ENCODE data around the gene PALD1.

The PALD1 gene

DNA sequence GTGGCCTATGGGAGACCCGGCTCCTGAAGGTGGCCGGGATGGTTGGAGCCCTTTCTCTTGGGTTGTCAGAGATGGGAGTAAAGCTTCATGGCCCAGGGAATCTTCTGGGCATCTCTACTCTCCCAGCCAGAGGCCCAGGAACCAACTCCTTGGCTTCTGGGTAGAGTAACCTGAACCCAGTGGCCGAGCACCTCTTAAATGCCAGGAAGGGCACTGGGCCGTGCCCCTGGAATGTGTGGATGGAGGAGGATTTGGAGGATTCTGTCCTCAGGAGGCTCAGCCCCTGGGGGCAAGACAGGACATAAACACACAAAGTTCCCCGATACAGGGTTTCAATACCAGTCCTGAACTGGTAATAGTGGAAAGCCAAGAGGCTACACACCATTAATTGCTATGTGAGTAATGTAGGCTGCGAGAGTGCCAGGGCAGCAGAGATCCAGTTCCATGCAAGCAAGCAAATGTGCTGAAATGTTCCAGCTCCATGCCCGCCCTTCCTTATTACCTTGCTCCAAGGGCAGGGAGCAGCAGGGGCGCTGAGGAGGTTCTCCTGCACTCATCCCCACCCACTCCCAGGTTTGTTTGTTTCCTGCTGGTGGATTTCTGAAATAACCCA is 1.2 kb downstream of the PALD1 start:
- TF ChIP-seq CEBPB (IDR thresholded peaks at IDR 0.05) (no peak), EP300 (IDR thresholded peaks at IDR 0.05; ENCODE audit: borderline replicate concordance) (no peak), FOXM1 (IDR thresholded peaks at IDR 0.05; ENCODE audit: borderline replicate concordance, low read depth) (no peak), NFIC (IDR thresholded peaks at IDR 0.05) (no peak), RAD21 (IDR thresholded peaks at IDR 0.05; ENCODE audit: low read depth) (no peak), TEAD4 (IDR thresholded peaks at IDR 0.05) (no peak), CREB1 (IDR thresholded peaks at IDR 0.05; ENCODE audit: low read depth) (no peak), ZBTB7A (IDR thresholded peaks at IDR 0.05; ENCODE audit: low read depth) (no peak), TAF1 (IDR thresholded peaks at IDR 0.05; ENCODE audit: low read depth) (no peak), MAX (IDR thresholded peaks at IDR 0.05) (no peak), USF1 (IDR thresholded peaks at IDR 0.05) (no peak)
- TF ChIP-seq, protein P1, sequence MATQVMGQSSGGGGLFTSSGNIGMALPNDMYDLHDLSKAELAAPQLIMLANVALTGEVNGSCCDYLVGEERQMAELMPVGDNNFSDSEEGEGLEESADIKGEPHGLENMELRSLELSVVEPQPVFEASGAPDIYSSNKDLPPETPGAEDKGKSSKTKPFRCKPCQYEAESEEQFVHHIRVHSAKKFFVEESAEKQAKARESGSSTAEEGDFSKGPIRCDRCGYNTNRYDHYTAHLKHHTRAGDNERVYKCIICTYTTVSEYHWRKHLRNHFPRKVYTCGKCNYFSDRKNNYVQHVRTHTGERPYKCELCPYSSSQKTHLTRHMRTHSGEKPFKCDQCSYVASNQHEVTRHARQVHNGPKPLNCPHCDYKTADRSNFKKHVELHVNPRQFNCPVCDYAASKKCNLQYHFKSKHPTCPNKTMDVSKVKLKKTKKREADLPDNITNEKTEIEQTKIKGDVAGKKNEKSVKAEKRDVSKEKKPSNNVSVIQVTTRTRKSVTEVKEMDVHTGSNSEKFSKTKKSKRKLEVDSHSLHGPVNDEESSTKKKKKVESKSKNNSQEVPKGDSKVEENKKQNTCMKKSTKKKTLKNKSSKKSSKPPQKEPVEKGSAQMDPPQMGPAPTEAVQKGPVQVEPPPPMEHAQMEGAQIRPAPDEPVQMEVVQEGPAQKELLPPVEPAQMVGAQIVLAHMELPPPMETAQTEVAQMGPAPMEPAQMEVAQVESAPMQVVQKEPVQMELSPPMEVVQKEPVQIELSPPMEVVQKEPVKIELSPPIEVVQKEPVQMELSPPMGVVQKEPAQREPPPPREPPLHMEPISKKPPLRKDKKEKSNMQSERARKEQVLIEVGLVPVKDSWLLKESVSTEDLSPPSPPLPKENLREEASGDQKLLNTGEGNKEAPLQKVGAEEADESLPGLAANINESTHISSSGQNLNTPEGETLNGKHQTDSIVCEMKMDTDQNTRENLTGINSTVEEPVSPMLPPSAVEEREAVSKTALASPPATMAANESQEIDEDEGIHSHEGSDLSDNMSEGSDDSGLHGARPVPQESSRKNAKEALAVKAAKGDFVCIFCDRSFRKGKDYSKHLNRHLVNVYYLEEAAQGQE (IDR thresholded peaks at IDR 0.05; ENCODE audit: low read depth), result no peak

- TF ChIP-seq YY1 (IDR thresholded peaks at IDR 0.05; ENCODE audit: low read depth) (no peak), NFIC (IDR thresholded peaks at IDR 0.05) (no peak), TEAD4 (IDR thresholded peaks at IDR 0.05) (no peak), TAF1 (IDR thresholded peaks at IDR 0.05; ENCODE audit: low read depth) (no peak), ZBTB7A (IDR thresholded peaks at IDR 0.05; ENCODE audit: low read depth) (no peak), EGR1 (IDR thresholded peaks at IDR 0.05) (no peak), USF1 (IDR thresholded peaks at IDR 0.05) (no peak), CEBPB (IDR thresholded peaks at IDR 0.05) (no peak)
These were observed 1.8 kb downstream of the PALD1 start for GRCh38 chr10:70480239-70480861.

- TF ChIP-seq MAX (IDR thresholded peaks at IDR 0.05) (no peak), TAF1 (IDR thresholded peaks at IDR 0.05; ENCODE audit: low read depth) (no peak), FOXM1 (IDR thresholded peaks at IDR 0.05; ENCODE audit: borderline replicate concordance, low read depth) (no peak), CEBPB (IDR thresholded peaks at IDR 0.05) (no peak), TCF12 (IDR thresholded peaks at IDR 0.05; ENCODE audit: low read depth) (no peak), USF1 (IDR thresholded peaks at IDR 0.05) (no peak), NFIC (IDR thresholded peaks at IDR 0.05) (no peak), EP300 (IDR thresholded peaks at IDR 0.05; ENCODE audit: borderline replicate concordance) (no peak), EGR1 (IDR thresholded peaks at IDR 0.05) (no peak), TEAD4 (IDR thresholded peaks at IDR 0.05) (no peak), YY1 (IDR thresholded peaks at IDR 0.05; ENCODE audit: low read depth) (no peak), CREB1 (IDR thresholded peaks at IDR 0.05; ENCODE audit: low read depth) (no peak), ZBTB7A (IDR thresholded peaks at IDR 0.05; ENCODE audit: low read depth) (no peak), RAD21 (IDR thresholded peaks at IDR 0.05; ENCODE audit: low read depth) (no peak)
- TF ChIP-seq, protein P1 (IDR thresholded peaks at IDR 0.05; ENCODE audit: low read depth), result no peak
These were observed 2.5 kb downstream of the PALD1 start for GRCh38 chr10:70481105-70481504.

DNA sequence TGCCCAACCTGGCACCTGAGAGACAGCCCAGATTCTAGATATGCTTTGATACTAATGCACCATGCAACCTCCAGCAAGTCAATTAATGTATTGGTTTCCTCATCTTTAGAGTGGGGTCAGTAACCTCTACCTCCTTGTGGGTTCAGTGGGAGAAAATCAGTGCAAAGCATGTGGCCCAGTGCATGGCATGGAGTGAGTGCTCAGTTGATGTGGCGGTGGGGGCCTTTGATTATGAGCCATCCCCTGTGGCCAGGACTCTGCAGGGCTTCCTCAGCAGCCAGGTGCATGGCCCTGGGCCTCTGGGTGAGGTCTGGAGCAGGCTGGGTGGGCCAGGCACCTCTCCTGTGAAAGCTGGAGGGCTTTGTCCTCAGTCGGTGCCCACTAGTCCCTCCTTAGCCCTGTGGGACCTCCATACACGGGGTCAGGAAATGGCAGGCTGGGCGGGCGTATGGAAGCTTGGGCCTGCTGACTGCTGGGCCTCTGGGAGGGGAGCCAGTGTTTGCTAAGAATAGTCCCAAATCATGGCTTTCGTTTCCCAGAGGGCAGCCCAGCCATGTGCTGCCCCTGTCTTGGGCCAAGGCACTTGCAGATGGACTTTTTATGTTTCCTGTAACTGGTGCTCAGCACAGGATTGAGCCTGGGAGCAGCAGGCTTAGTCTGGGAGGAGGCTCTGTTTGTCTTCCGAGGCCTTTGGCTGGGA is 3.4 kb downstream of the PALD1 start:
- TF ChIP-seq TCF12 (IDR thresholded peaks at IDR 0.05; ENCODE audit: low read depth), result no peak
- no peak for TF ChIP-seq NFIC (IDR thresholded peaks at IDR 0.05)
- TF ChIP-seq ZBTB7A (IDR thresholded peaks at IDR 0.05; ENCODE audit: low read depth), result no peak
- TF ChIP-seq EGR1 (IDR thresholded peaks at IDR 0.05), result no peak
- no peak for TF ChIP-seq RAD21 (IDR thresholded peaks at IDR 0.05; ENCODE audit: low read depth)
- TF ChIP-seq TAF1 (IDR thresholded peaks at IDR 0.05; ENCODE audit: low read depth), result no peak
- no peak for TF ChIP-seq MAX (IDR thresholded peaks at IDR 0.05)
- no peak for TF ChIP-seq CEBPB (IDR thresholded peaks at IDR 0.05)
- TF ChIP-seq, protein P1 (IDR thresholded peaks at IDR 0.05; ENCODE audit: low read depth), result no peak
- no peak for TF ChIP-seq CREB1 (IDR thresholded peaks at IDR 0.05; ENCODE audit: low read depth)
- TF ChIP-seq USF1 (IDR thresholded peaks at IDR 0.05), result no peak
- no peak for TF ChIP-seq FOXM1 (IDR thresholded peaks at IDR 0.05; ENCODE audit: borderline replicate concordance, low read depth)
- no peak for TF ChIP-seq EP300 (IDR thresholded peaks at IDR 0.05; ENCODE audit: borderline replicate concordance)
- no peak for TF ChIP-seq YY1 (IDR thresholded peaks at IDR 0.05; ENCODE audit: low read depth)
- TF ChIP-seq TEAD4 (IDR thresholded peaks at IDR 0.05), result no peak

Measured in Ishikawa (cell line).